Spinal cord (tissue), 10 donors: Measurements from ENCODE around the gene SUMF1. TPM values are rescaled to one million over a fixed set of nuclear protein-coding genes. Genes with fewer than 3 reads are reported as not detected.

ENCODE experiments used
- DNase-seq, 6 donors: peaks; one replicate each; pipeline versions ENCODE4 v3.0.0 to v3.0.0-alpha.2; 2013 to 2015; ENCODE audit warnings: low spot score in 6 of 6, low read depth in 4 of 6
- H3K27ac ChIP-seq: one replicate; pipeline ENCODE4 v1.5.1; 2013; ENCODE audit warnings: low read depth, low read length, control low read depth
- H3K27me3 ChIP-seq: one replicate; pipeline ENCODE4 v1.6.1; 2013; ENCODE audit warnings: low read length; ENCODE audit not compliant: control insufficient read depth, insufficient read depth
- H3K36me3 ChIP-seq: one replicate; pipeline ENCODE4 v1.6.1; 2013; ENCODE audit warnings: low read length; ENCODE audit not compliant: control insufficient read depth, insufficient read depth
- H3K4me1 ChIP-seq: one replicate; pipeline ENCODE4 v1.6.1; 2013; ENCODE audit warnings: low read length; ENCODE audit not compliant: control insufficient read depth, insufficient read depth
- H3K4me3 ChIP-seq: one replicate; pipeline ENCODE4 v1.5.1; 2013; ENCODE audit warnings: low read depth, low read length, control low read depth
- H3K9me3 ChIP-seq: one replicate; pipeline ENCODE4 v1.6.1; 2013; ENCODE audit warnings: low read length; ENCODE audit not compliant: control insufficient read depth, insufficient read depth
- WGBS: methylation state at CpG from one replicate; pipeline ENCODE4 v1.1.5; 2013; ENCODE audit warnings: missing lambda C conversion rate; ENCODE audit not compliant: insufficient coverage; 5-methylcytosine and 5-hydroxymethylcytosine counted together
- polyA plus RNA-seq, 2 donors: library from polyadenylated mRNA; unstranded; fragments of 120-200 nt; gene quantifications; one replicate each; pipeline ENCODE4 v1.2.1, GENCODE V29; 2013; ENCODE audit not compliant: insufficient read length in 2 of 2
- total RNA-seq, 2 donors: library from RNA; depleted of rRNA in 1 of 2; stranded (reverse); fragments of 120-200 nt in 1 of 2; fragments of >200 nt in 1 of 2; gene quantifications; one replicate each; pipeline versions ENCODE4 v1.2.3 to v1.2.4, GENCODE V29; 2013 to 2014
- donor health status: healthy.

The SUMF1 gene
- total and polyA plus RNA-seq, 4 donors, result 13.2 to 39.5 (median 23.8) TPM

- 83% methylated on average over 1 of the region's 5 CpGs for WGBS
- H3K27me3 ChIP-seq, result peaks cover 13% of the 10 kb centered on the region
- H3K27ac ChIP-seq, result no peak overlapping the region
- H3K4me3 ChIP-seq, result no peak overlapping the region
- no peaks in the 10 kb centered on the region for H3K9me3 ChIP-seq
- peaks cover 10% of the 10 kb centered on the region for H3K4me1 ChIP-seq
- no peak for DNase-seq
- no peaks in the 10 kb centered on the region for H3K36me3 ChIP-seq
Observed at GRCh38 chr3:4498446-4498845, 31.4 kb upstream of the SUMF1 start.

DNA sequence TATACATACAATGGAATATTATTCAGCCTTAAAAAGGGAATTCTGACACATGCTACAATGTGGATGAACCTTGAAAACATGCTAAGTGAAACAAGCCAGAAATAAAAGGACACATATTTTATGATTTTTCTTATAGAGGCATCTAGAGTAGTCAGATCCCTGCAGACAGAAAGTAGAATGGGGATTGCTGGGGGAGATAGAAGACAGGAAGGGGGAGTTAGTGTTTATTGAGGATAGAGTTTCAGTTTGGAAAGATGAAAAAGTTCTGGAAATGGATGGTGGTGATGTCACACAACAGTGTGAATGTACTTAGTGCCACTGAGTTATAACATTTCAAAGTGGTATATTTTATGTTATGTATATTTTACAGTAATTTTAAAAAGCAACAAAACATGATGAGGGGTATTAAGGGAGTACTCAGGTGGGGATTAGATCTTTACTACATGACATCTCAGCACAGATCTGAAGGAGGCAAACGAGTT is 30.8 kb upstream of the SUMF1 start:
- H3K27ac ChIP-seq, result no peak overlapping the region

DNA sequence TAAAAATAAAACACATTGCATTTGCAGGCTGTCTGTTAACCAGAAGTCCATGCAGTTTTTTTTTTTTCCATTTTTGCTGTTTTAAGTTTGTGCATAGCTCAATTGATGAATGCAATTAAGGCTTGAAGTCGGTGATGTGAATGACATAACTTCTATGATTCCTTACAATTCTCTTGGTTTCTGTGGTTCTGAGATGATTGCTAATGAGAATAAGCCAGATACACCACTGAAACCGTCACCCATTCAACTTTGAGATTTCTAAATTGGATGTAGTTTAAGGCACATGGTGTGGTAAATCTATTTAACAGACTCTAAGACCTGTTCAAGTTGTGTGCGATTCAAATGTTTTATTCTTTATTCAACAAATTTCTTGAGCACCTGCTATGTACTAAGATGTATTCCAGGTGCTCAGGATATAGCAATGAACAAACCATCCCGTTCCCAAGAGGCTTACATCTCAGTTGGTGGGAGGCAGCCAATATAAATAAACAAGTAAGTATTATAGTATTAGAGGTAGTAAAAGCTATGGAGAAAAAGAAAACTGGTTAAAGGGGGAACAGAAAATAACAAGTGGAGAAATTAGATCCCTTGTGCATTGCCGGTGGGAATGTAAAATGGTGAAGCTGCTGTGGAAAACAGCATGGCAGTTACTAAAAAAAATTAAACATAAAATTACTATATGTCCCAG is 30.1 kb upstream of the SUMF1 start:
- Histone ChIP-seq H3K27ac (no peak overlapping the region), H3K36me3 (no peaks in the 10 kb centered on the region), H3K4me3 (no peak overlapping the region), H3K9me3 (no peaks in the 10 kb centered on the region), H3K27me3 (peaks cover 13% of the 10 kb centered on the region), H3K4me1 (peaks cover 14% of the 10 kb centered on the region)
- WGBS, result no CpG with 5 or more reads among the region's 5 CpGs
- no peak for DNase-seq

More for the DNA sequence above, 30.8 kb upstream of the SUMF1 start:
- 75% methylated on average over 1 of the region's 1 CpG for WGBS
- Histone ChIP-seq H3K4me1 (peaks cover 11% of the 10 kb centered on the region), H3K36me3 (no peaks in the 10 kb centered on the region), H3K27me3 (peaks cover 13% of the 10 kb centered on the region), H3K4me3 (no peak overlapping the region), H3K9me3 (no peaks in the 10 kb centered on the region)
- no peak for DNase-seq

- no peaks in the 10 kb centered on the region for H3K9me3 ChIP-seq
- 100% methylated on average over 1 of the region's 3 CpGs for WGBS
- H3K36me3 ChIP-seq, result no peaks in the 10 kb centered on the region
- H3K27ac ChIP-seq, result no peak overlapping the region
- DNase-seq, result no peak
- H3K27me3 ChIP-seq, result peaks cover 23% of the 10 kb centered on the region
- H3K4me1 ChIP-seq, result peaks cover 19% of the 10 kb centered on the region
- H3K4me3 ChIP-seq, result no peak overlapping the region
Observed at GRCh38 chr3:4496087-4496452, 29.0 kb upstream of the SUMF1 start.

GRCh38 chr3:4495294-4496086 is 28.4 kb upstream of the SUMF1 start:
- no peak overlapping the region for H3K4me3 ChIP-seq
- DNase-seq, result no peak
- 81% methylated on average over 2 of the region's 3 CpGs for WGBS
- no peaks in the 10 kb centered on the region for H3K36me3 ChIP-seq
- peaks cover 19% of the 10 kb centered on the region for H3K4me1 ChIP-seq
- H3K9me3 ChIP-seq, result no peaks in the 10 kb centered on the region
- no peak overlapping the region for H3K27ac ChIP-seq
- peaks cover 24% of the 10 kb centered on the region for H3K27me3 ChIP-seq

GRCh38 chr3:4494895-4495264 is 27.8 kb upstream of the SUMF1 start:
- H3K27me3 ChIP-seq, result peaks cover 24% of the 10 kb centered on the region
- H3K36me3 ChIP-seq, result no peaks in the 10 kb centered on the region
- 40% methylated on average over 2 of the region's 4 CpGs for WGBS
- H3K27ac ChIP-seq, result no peak overlapping the region
- no peak for DNase-seq
- no peaks in the 10 kb centered on the region for H3K9me3 ChIP-seq
- peak overlapping the region; percentile 97 for H3K4me3 ChIP-seq
- peaks cover 19% of the 10 kb centered on the region for H3K4me1 ChIP-seq

DNA sequence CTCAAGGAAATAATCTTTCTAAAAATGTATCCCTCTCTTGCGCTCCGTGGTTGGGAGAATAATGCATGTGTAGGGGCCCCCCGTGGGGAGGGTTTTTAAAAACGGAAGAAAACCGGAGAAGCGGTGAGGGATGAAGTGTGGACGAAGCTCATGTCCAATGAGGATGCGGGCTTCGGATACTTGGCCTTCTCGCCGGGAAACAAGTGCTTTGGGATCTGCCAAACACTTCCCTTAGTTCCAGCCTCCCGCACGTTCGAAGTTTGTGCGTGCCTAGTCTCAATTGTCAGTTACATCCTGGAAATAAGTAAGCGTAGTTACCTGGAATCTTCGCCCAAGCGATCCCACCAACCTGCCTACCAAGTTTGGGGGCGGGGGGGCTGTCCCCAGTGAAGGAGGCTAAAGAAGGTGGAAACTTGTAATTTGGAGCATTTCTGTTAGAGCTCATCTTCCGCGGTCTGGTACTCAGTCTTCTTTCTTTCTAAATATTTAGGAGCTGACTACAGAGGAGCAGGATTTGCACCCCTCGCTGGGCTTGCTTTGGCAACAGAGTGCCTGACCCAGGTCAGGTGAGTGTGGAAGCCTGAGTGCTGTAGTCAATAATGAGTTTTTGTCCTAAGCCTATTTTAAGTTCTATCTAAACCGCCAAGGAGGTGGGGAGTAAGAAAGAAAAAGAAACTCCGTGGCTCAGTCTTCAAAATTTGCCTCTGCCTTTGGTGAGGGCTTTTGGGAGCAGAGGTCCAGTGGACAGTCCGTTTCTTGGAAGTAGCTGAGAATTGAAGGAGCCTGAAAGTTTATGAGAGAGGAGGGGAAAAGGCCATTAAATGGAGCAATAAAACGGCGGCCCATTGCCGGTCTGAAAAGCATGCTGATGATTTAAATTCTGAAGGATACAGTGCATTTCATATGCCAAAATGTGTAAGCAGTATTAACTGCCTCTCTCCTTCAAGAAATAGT is 27.1 kb upstream of the SUMF1 start:
- Histone ChIP-seq H3K27ac (no peak overlapping the region), H3K36me3 (no peaks in the 10 kb centered on the region), H3K4me3 (peak overlapping the region; percentile 97), H3K9me3 (no peaks in the 10 kb centered on the region), H3K4me1 (peaks cover 19% of the 10 kb centered on the region), H3K27me3 (peaks cover 24% of the 10 kb centered on the region)
- WGBS, result 6% methylated on average over 17 of the region's 28 CpGs
- peak in 2 of 6 donors; percentile 51 to 52 for DNase-seq

- H3K27me3 ChIP-seq, result peaks cover 24% of the 10 kb centered on the region
- H3K4me3 ChIP-seq, result peak within 1 kb of the TSS; percentile 97
- WGBS, result 1% methylated on average over 42 of the region's 47 CpGs
- peaks cover 19% of the 10 kb centered on the region for H3K4me1 ChIP-seq
- H3K27ac ChIP-seq, result peak within 1 kb of the TSS; percentile 79
- H3K36me3 ChIP-seq, result no peaks in the 10 kb centered on the region
- peak; percentile 88 to 99 (median 97) for DNase-seq
- no peaks in the 10 kb centered on the region for H3K9me3 ChIP-seq
Observed at GRCh38 chr3:4493014-4493940, 26.2 kb upstream of the SUMF1 start, which contains the start of gene ITPR1. Gene ITPR1, plus strand, starts transcription at chr3:4493348. Its CDS starts 23,144 bp downstream, at chr3:4516492.
